HCT116 (cell line): ENCODE data around the gene C18orf32. TPM values are rescaled to one million over a fixed set of nuclear protein-coding genes. Genes with fewer than 3 reads are reported as not detected.

Experiments
- ATAC-seq: fragments of 200-7000 bp; cut with Tn5 transposase; 2 replicates; pipeline ENCODE4 v1.9.1; 2020; ENCODE audit warnings: mild to moderate bottlenecking, moderate library complexity
- BruUV-seq: library from RNA; stranded (reverse); fragments of 400-500 nt; replicated peaks from 2 replicates; lab custom pipeline; 2021; lab: Mats Ljungman, UMichigan
- CTCF ChIA-PET: fragments of 300-600 bp; sonication (Branson Sonifier 250); formaldehyde crosslinking; loops from one replicate; lab custom pipeline; 2021; ENCODE audit warnings: antibody characterized with exemption; lab: Charles Lee
- POLR2A ChIA-PET: fragments of 300-600, 350-600 bp; sonication (Branson Sonifier 250); formaldehyde crosslinking; loops from one replicate; lab custom pipeline; 2021; ENCODE audit warnings: antibody characterized with exemption; lab: Charles Lee
- RAD21 ChIA-PET, 2 experiments: fragments of 300-600 bp; sonication (Branson Sonifier 250); formaldehyde crosslinking; loops; one replicate each; lab custom pipeline; 2023; ENCODE audit warnings: low total read pairs in 2 of 2; ENCODE audit not compliant: uncharacterized antibody in 2 of 2, unreplicated experiment in 2 of 2, low non-redundant PET in 1 of 2; lab: Charles Lee
- DNase-seq: peaks from one replicate; pipeline ENCODE4 v3.0.0-alpha.2; 2010; ENCODE audit warnings: low read depth, low spot score
- H2AFZ ChIP-seq: fragments of 200-600 bp; shearing (Covaris generic), sonication (generic); 2 replicates; pipeline ENCODE4 v1.6.1; 2017; ENCODE audit warnings: low read depth, mixed run types, mixed read lengths, antibody characterized with exemption, low read length; ENCODE audit not compliant: poor library complexity, severe bottlenecking
- H3K27ac ChIP-seq: 2 replicates; pipeline ENCODE4 v1.5.1; 2012; ENCODE audit warnings: low read depth, low read length
- H3K27me3 ChIP-seq: fragments of 200-600 bp; sonication (generic); 2 replicates; pipeline ENCODE4 v1.6.1; 2016; ENCODE audit warnings: mixed run types, low read length, mixed read lengths; ENCODE audit not compliant: insufficient read depth
- H3K36me3 ChIP-seq, 2 experiments: fragments of 200-500 bp in 1 of 2; fragments of 200-600 bp in 1 of 2; sonication (Bioruptor generic) in 1 of 2; sonication (generic) in 1 of 2; 2 replicates each; pipeline versions ENCODE4 v1.5.1 to v1.6.1; 2014 to 2016; ENCODE audit warnings: low read length in 2 of 2, inconsistent platforms in 1 of 2, mixed read lengths in 1 of 2, mixed run types in 1 of 2; ENCODE audit not compliant: insufficient read depth in 2 of 2, control insufficient read depth in 1 of 2
- H3K4me1 ChIP-seq, 2 experiments: fragments of 200-600 bp in 1 of 2; sonication (generic) in 1 of 2; 2 replicates each; pipeline versions ENCODE4 v1.5.1 to v1.6.1; 2012 to 2017; ENCODE audit warnings: low read length in 2 of 2, inconsistent platforms in 1 of 2, mild to moderate bottlenecking in 1 of 2, mixed read lengths in 1 of 2, mixed run types in 1 of 2, moderate library complexity in 1 of 2; ENCODE audit not compliant: insufficient read depth in 2 of 2, control insufficient read depth in 1 of 2
- H3K4me2 ChIP-seq: fragments of 200-600 bp; sonication (generic); 2 replicates; pipeline ENCODE4 v1.6.1; 2017; ENCODE audit warnings: mixed run types, low read length, mixed read lengths
- H3K4me3 ChIP-seq, 2 experiments: fragments of 200-600 bp in 1 of 2; sonication (generic) in 1 of 2; replicated peaks in 1 of 2; 2 replicates each; pipeline ENCODE4 v1.5.1; 2011 to 2016; ENCODE audit warnings: low read length in 2 of 2, control low read depth in 1 of 2, low read depth in 1 of 2, mild to moderate bottlenecking in 1 of 2, mixed read lengths in 1 of 2, mixed run types in 1 of 2
- H3K79me2 ChIP-seq: fragments of 200-600 bp; sonication (generic); 2 replicates; pipeline ENCODE4 v1.6.1; 2017; ENCODE audit warnings: mild to moderate bottlenecking, mixed run types, low read length, moderate library complexity, mixed read lengths; ENCODE audit not compliant: insufficient read depth
- H3K9ac ChIP-seq: fragments of 200-600 bp; sonication (generic); 2 replicates; pipeline ENCODE4 v1.6.1; 2016; ENCODE audit warnings: low read length, mixed read lengths
- H3K9me2 ChIP-seq: fragments of 200-600 bp; sonication (generic), shearing (Covaris generic); 2 replicates; pipeline ENCODE4 v1.6.1; 2017; ENCODE audit warnings: mixed run types, mild to moderate bottlenecking, moderate library complexity; ENCODE audit not compliant: insufficient read depth
- H3K9me3 ChIP-seq, 2 experiments: fragments of 200-500 bp in 1 of 2; fragments of 200-600 bp in 1 of 2; sonication (Bioruptor generic) in 1 of 2; sonication (generic) in 1 of 2; 2 replicates each; pipeline ENCODE4 v1.6.1; 2014 to 2017; ENCODE audit warnings: low read length in 2 of 2, mixed read lengths in 2 of 2, inconsistent platforms in 1 of 2, low read depth in 1 of 2, mild to moderate bottlenecking in 1 of 2, mixed run types in 1 of 2, moderate library complexity in 1 of 2; ENCODE audit not compliant: control insufficient read depth in 1 of 2, insufficient read depth in 1 of 2
- H4K20me1 ChIP-seq: fragments of 200-600 bp; sonication (generic), shearing (Covaris generic); 2 replicates; pipeline ENCODE4 v1.6.1; 2017; ENCODE audit warnings: mixed run types, mild to moderate bottlenecking, moderate library complexity; ENCODE audit not compliant: insufficient read depth
- CBX3 ChIP-seq: IDR thresholded peaks from 2 replicates; pipeline ENCODE4 v1.6.1; 2012; ENCODE audit warnings: low read depth
- CEBPB ChIP-seq: IDR thresholded peaks from 2 replicates; pipeline ENCODE4 v1.6.1; 2012; ENCODE audit warnings: low read depth
- CTCF ChIP-seq, 3 experiments: fragments of 200-600 bp in 1 of 3; sonication (generic) in 1 of 3; IDR thresholded peaks in 2 of 3; conservative IDR thresholded peaks in 1 of 3; 2 replicates each; pipeline ENCODE4 v1.5.1; 2012 to 2017; ENCODE audit warnings: low read depth in 2 of 3, low read length in 2 of 3, antibody characterized with exemption in 1 of 3, borderline replicate concordance in 1 of 3, control low read depth in 1 of 3, mild to moderate bottlenecking in 1 of 3, mixed read lengths in 1 of 3, mixed run types in 1 of 3, moderate library complexity in 1 of 3; ENCODE audit not compliant: insufficient read depth in 1 of 3
- EGR1 ChIP-seq: IDR thresholded peaks from 2 replicates; pipeline ENCODE4 v1.6.1; 2012; ENCODE audit warnings: low read depth
- ELF1 ChIP-seq: IDR thresholded peaks from 2 replicates; pipeline ENCODE4 v1.6.1; 2012; ENCODE audit warnings: low read depth, borderline replicate concordance
- EZH2phosphoT487 ChIP-seq: fragments of 200-600 bp; IDR thresholded peaks from 2 replicates; pipeline ENCODE4 v1.6.1; 2018; ENCODE audit warnings: antibody characterized with exemption, borderline replicate concordance
- FOSL1 ChIP-seq: IDR thresholded peaks from 2 replicates; pipeline ENCODE4 v1.6.1; 2012; ENCODE audit warnings: low read depth
- JUND ChIP-seq: IDR thresholded peaks from 2 replicates; pipeline ENCODE4 v1.6.1; 2012
- MAX ChIP-seq: IDR thresholded peaks from 2 replicates; pipeline ENCODE4 v1.6.1; 2012
- POLR2A ChIP-seq: IDR thresholded peaks from 2 replicates; pipeline ENCODE4 v1.7.0; 2011; ENCODE audit warnings: borderline replicate concordance; ENCODE audit not compliant: insufficient read depth, insufficient read length; ENCODE audit errors: extremely low read depth
- RAD21 ChIP-seq: IDR thresholded peaks from 2 replicates; pipeline ENCODE4 v1.6.1; 2012; ENCODE audit warnings: low read depth, mild to moderate bottlenecking
- SRF ChIP-seq: IDR thresholded peaks from 2 replicates; pipeline ENCODE4 v1.6.1; 2012; ENCODE audit warnings: low read depth
- TCF7L2 ChIP-seq: IDR thresholded peaks from 2 replicates; pipeline ENCODE4 v1.7.0; 2011; ENCODE audit warnings: borderline replicate concordance, inconsistent platforms; ENCODE audit not compliant: insufficient read depth, insufficient read length; ENCODE audit errors: extremely low read depth
- ZBTB33 ChIP-seq: IDR thresholded peaks from 2 replicates; pipeline ENCODE4 v1.6.1; 2011; ENCODE audit warnings: mild to moderate bottlenecking, low read length, moderate library complexity; ENCODE audit not compliant: insufficient replicate concordance; ENCODE audit errors: extremely low read depth
- ZFX ChIP-seq: fragments of 450-650 bp; IDR thresholded peaks from 2 replicates; pipeline ENCODE4 v1.6.1; 2017
- ZNF274 ChIP-seq: fragments of 200-500 bp; sonication (Bioruptor generic); IDR thresholded peaks from 2 replicates; pipeline ENCODE4 v1.6.1; 2014; ENCODE audit warnings: mild to moderate bottlenecking, low read depth, low read length, inconsistent platforms
- intact Hi-C: fragments of 100-400 bp; cut with micrococcal nuclease; formaldehyde crosslinking; loops from 2 replicates; pipeline ENCODE4 v1.10.0; 2022
- total RNA-seq: library from RNA; stranded (reverse); gene quantifications from one replicate; pipeline ENCODE4 v1.2.1, GENCODE V29; 2021; ENCODE audit not compliant: unreplicated experiment
- TF ChIP-seq, protein P1 (sequence below): IDR thresholded peaks from 2 replicates; pipeline ENCODE4 v1.6.1; 2012

Gene C18orf32
- total RNA-seq, 1 experiment from 2014 or later, result 35.0 TPM

DNA sequence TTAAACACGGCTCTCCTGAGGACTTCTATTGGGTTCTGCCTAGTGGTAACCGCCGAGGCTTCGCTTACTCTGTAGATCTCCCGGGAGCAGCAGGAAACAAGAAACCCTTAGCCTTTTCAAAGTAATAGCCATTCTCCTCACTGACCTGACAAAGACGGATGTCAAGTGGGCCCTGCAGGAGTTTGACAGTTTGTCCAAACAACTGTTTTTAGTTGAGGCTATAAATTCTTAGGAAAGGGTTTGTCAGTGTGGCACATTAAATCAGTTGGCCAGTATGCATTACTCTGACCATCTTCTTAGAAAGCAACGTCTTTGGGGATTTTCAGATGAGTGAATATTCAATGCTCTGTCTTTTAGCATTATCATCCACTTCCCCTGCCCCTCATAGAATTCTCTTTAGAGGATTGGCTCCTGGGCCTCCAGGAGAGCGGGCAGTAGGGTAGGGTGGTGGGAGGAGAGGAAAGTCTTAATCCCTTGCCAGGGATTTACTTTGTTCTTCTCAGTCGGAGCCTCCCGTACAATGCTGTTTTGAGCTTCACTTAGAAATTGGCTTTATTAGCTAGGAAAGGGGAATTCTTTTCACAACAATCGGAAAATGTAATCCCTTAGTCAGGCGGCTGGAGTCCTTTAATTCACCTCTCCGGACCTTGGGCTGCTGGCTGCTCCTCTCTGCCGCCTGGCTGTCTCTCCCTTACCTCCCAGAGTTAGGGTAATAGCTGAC lies 13.3 kb upstream of the C18orf32 start:
- H3K9ac ChIP-seq, result no peak overlapping the region
- no peak overlapping the region for H3K4me2 ChIP-seq
- no peaks in the 10 kb centered on the region for H4K20me1 ChIP-seq
- intact Hi-C loops, result no loop called here
- H3K9me3 ChIP-seq, result no peaks in the 10 kb centered on the region
- RAD21 ChIA-PET, result interaction anchor here in 1 of 2 experiments (0.6 kb wide), 1 partner anchor 262 kb away, joined by 3 read pairs; no protein-coding TSS in a partner anchor
- no peak overlapping the region for H3K4me3 ChIP-seq
- DNase-seq, result no peak
- no peaks in the 10 kb centered on the region for H3K36me3 ChIP-seq
- CTCF ChIA-PET, result interaction anchor here (1.0 kb wide), 1 partner anchor 11 kb away, joined by 3 read pairs; no protein-coding TSS in a partner anchor
- TF ChIP-seq, protein P1, sequence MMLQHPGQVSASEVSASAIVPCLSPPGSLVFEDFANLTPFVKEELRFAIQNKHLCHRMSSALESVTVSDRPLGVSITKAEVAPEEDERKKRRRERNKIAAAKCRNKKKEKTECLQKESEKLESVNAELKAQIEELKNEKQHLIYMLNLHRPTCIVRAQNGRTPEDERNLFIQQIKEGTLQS, result no peak
- TF ChIP-seq ZBTB33, result no peak
- TF ChIP-seq FOSL1, result no peak
- TF ChIP-seq RAD21, result no peak
- TF ChIP-seq TCF7L2, result no peak
- TF ChIP-seq EZH2phosphoT487, result no peak
- TF ChIP-seq JUND, result no peak
- TF ChIP-seq SRF, result no peak
- TF ChIP-seq CTCF (IDR thresholded peaks at IDR 0.05 in 2 of 3, conservative IDR thresholded peaks at IDR 0.05 in 1 of 3; ENCODE audit: borderline replicate concordance in 1 of 3, insufficient read depth in 1 of 3, low read depth in 2 of 3, low read length in 2 of 3), result no peak
- TF ChIP-seq ZFX, result no peak
- TF ChIP-seq CEBPB, result no peak
- TF ChIP-seq EGR1, result no peak
- TF ChIP-seq MAX, result no peak
- no peak for TF ChIP-seq ELF1
- TF ChIP-seq CBX3, result no peak
- no peak for TF ChIP-seq POLR2A
- no peak for TF ChIP-seq ZNF274
- H3K27ac ChIP-seq, result no peak overlapping the region
- no peak overlapping the region for H2AFZ ChIP-seq
- ATAC-seq, result no peak
- H3K27me3 ChIP-seq, result no peaks in the 10 kb centered on the region
- H3K79me2 ChIP-seq, result no peaks in the 10 kb centered on the region
- H3K9me2 ChIP-seq, result no peaks in the 10 kb centered on the region
- no TSS peak for BruUV-seq
- H3K4me1 ChIP-seq, result peaks cover 5 to 10% of the 10 kb centered on the region in 2 experiments
- POLR2A ChIA-PET, result no interaction called here
